RWPE2 (cell line): ENCODE measurements around the gene SHH.

ENCODE experiments used
- ATAC-seq: fragments of 200-7000 bp; cut with Tn5 transposase; 3 replicates; pipeline ENCODE4 v1.9.1; 2021; ENCODE audit warnings: low read depth
- DNase-seq: peaks from one replicate; pipeline ENCODE4 v3.0.0-alpha.2; 2020; ENCODE audit warnings: low spot score
- H3K27ac ChIP-seq: fragments of 450-650 bp; 2 replicates; pipeline ENCODE4 v1.5.1; 2017; ENCODE audit warnings: mild to moderate bottlenecking; ENCODE audit not compliant: poor library complexity, severe bottlenecking
- H3K27me3 ChIP-seq: fragments of 250-450 bp; sonication (Bioruptor Pico); 2 replicates; pipeline ENCODE4 v1.5.1; 2021; ENCODE audit warnings: mild to moderate bottlenecking, moderate library complexity; ENCODE audit not compliant: insufficient read depth, poor library complexity, severe bottlenecking
- H3K36me3 ChIP-seq: fragments of 250-450 bp; sonication (Bioruptor Pico); 2 replicates; pipeline ENCODE4 v1.5.1; 2020; ENCODE audit warnings: low read depth, mild to moderate bottlenecking, moderate library complexity
- H3K4me1 ChIP-seq: fragments of 250-450 bp; sonication (Bioruptor Pico); 2 replicates; pipeline ENCODE4 v1.5.1; 2021; ENCODE audit warnings: mild to moderate bottlenecking, moderate library complexity; ENCODE audit not compliant: insufficient read depth, poor library complexity, severe bottlenecking
- H3K4me3 ChIP-seq: fragments of 250-450 bp; sonication (Bioruptor Pico); 2 replicates; pipeline ENCODE4 v1.5.1; 2021; ENCODE audit warnings: mild to moderate bottlenecking, moderate library complexity; ENCODE audit not compliant: severe bottlenecking
- H3K9me3 ChIP-seq: fragments of 250-450 bp; sonication (Bioruptor Pico); 2 replicates; pipeline ENCODE4 v1.5.1; 2021; ENCODE audit warnings: mild to moderate bottlenecking, moderate library complexity; ENCODE audit not compliant: severe bottlenecking
- CTCF ChIP-seq: fragments of 450-650 bp; IDR thresholded peaks from one replicate; pipeline ENCODE4 v1.5.1; 2017; ENCODE audit warnings: mild to moderate bottlenecking, moderate library complexity; ENCODE audit not compliant: poor library complexity, severe bottlenecking

Gene SHH

GRCh38 chr7:155807789-155808548, 4.3 kb downstream of the SHH start:
- DNase-seq = no peak
- H3K4me1 ChIP-seq = no peaks in the 10 kb centered on the region
- H3K27me3 ChIP-seq = peaks cover 78% of the 10 kb centered on the region
- TF ChIP-seq CTCF = no peak
- H3K4me3 ChIP-seq = no peak overlapping the region
- no peaks in the 10 kb centered on the region for H3K36me3 ChIP-seq
- H3K27ac ChIP-seq = no peak overlapping the region
- H3K9me3 ChIP-seq = no peaks in the 10 kb centered on the region
- ATAC-seq = no peak

GRCh38 chr7:155807065-155807671, 5.1 kb downstream of the SHH start:
- Histone ChIP-seq H3K36me3 (no peaks in the 10 kb centered on the region), H3K27me3 (peaks cover 74% of the 10 kb centered on the region), H3K4me3 (no peak overlapping the region), H3K9me3 (no peaks in the 10 kb centered on the region), H3K27ac (no peak overlapping the region), H3K4me1 (no peaks in the 10 kb centered on the region)
- no peak for TF ChIP-seq CTCF
- ATAC-seq = no peak
- DNase-seq = no peak

GRCh38 chr7:155806096-155806871, 6.0 kb downstream of the SHH start:
- H3K36me3 ChIP-seq = no peaks in the 10 kb centered on the region
- H3K4me3 ChIP-seq = no peak overlapping the region
- no peaks in the 10 kb centered on the region for H3K9me3 ChIP-seq
- H3K27me3 ChIP-seq = peaks cover 73% of the 10 kb centered on the region
- DNase-seq = no peak
- H3K4me1 ChIP-seq = no peaks in the 10 kb centered on the region
- ATAC-seq = no peak
- no peak for TF ChIP-seq CTCF
- no peak overlapping the region for H3K27ac ChIP-seq

GRCh38 chr7:155805826-155806095, 6.5 kb downstream of the SHH start:
- DNase-seq (no peak), ATAC-seq (peak; percentile 7; the same call in 1 of the 3 replicates)
- peak overlapping the region; percentile 25 for H3K4me3 ChIP-seq
- no peak overlapping the region for H3K27ac ChIP-seq
- TF ChIP-seq CTCF = no peak
- H3K27me3 ChIP-seq = peaks cover 73% of the 10 kb centered on the region
- no peaks in the 10 kb centered on the region for H3K36me3 ChIP-seq
- no peaks in the 10 kb centered on the region for H3K9me3 ChIP-seq
- no peaks in the 10 kb centered on the region for H3K4me1 ChIP-seq
